K562 (cell line): ENCODE measurements around the gene POLD4. TPM values are rescaled to one million over a fixed set of nuclear protein-coding genes. Genes with fewer than 3 reads are reported as not detected.

ENCODE experiments used
- ATAC-seq: fragments of 200-7000 bp; cut with Tn5 transposase; 3 replicates; pipeline ENCODE4 v1.9.1; 2020; ENCODE audit warnings: moderate library complexity
- BruUV-seq: library from RNA; stranded (reverse); fragments of 400-500 nt; replicated peaks from 2 replicates; lab custom pipeline; 2021; lab: Mats Ljungman, UMichigan
- CTCF ChIA-PET: fragments of 300-600 bp; formaldehyde crosslinking; extraction: SDS; loops from one replicate; lab custom pipeline; 2021; ENCODE audit warnings: low intra/inter-chr PET ratio; lab: Yijun Ruan, JAX
- POLR2A ChIA-PET: fragments of 300-600, 350-650 bp; sonication (Branson Sonifier 250); formaldehyde crosslinking; extraction: SDS; loops from one replicate; lab custom pipeline; 2021; ENCODE audit warnings: antibody characterized with exemption, inconsistent platforms; lab: Yijun Ruan, JAX
- DNase-seq, 4 experiments: peaks; one replicate each; pipeline versions ENCODE4 v3.0.0 to v3.0.0-alpha.2; 2011 to 2018; ENCODE audit warnings: low spot score in 3 of 4, mixed read lengths in 3 of 4; ENCODE audit errors: extremely low read depth in 1 of 4
- FAIRE-seq: peaks from 2 replicates; lab custom pipeline; 2011; peaks lifted over from hg19 to GRCh38; lab: Jason Lieb, UNC
- H2AFZ ChIP-seq: 2 replicates; pipeline ENCODE4 v1.6.0; 2011; ENCODE audit warnings: low read depth, low read length, control low read depth, inconsistent platforms
- H3K27ac ChIP-seq: fragments of 200-600 bp; 3 replicates; pipeline ENCODE4 v1.8.0; 2011; ENCODE audit warnings: low read depth, mild to moderate bottlenecking, control low read depth, inconsistent platforms, low read length, moderate library complexity, mixed read lengths; ENCODE audit errors: extremely low read depth
- H3K27me3 ChIP-seq, 2 experiments: fragments of 300-600 bp in 1 of 2; 2 replicates in 1 of 2; 3 replicates in 1 of 2; pipeline versions ENCODE4 v1.6.0 to v1.8.0; 2011; ENCODE audit warnings: inconsistent platforms in 2 of 2, low read length in 2 of 2, mild to moderate bottlenecking in 1 of 2, mixed read lengths in 1 of 2, moderate library complexity in 1 of 2; ENCODE audit not compliant: control insufficient read depth in 2 of 2, insufficient read depth in 2 of 2
- H3K36me3 ChIP-seq: fragments of 300-600 bp; 3 replicates; pipeline ENCODE4 v1.8.0; 2011; ENCODE audit warnings: mild to moderate bottlenecking, low read length, inconsistent platforms; ENCODE audit not compliant: control insufficient read depth, insufficient read depth
- H3K4me1 ChIP-seq, 2 experiments: fragments of 200-600 bp in 1 of 2; replicated peaks in 1 of 2; 2 replicates in 1 of 2; 3 replicates in 1 of 2; pipeline versions ENCODE4 v1.5.1 to v1.8.0; 2011; ENCODE audit warnings: inconsistent platforms in 2 of 2, low read length in 2 of 2, mild to moderate bottlenecking in 1 of 2, mixed read lengths in 1 of 2, moderate library complexity in 1 of 2; ENCODE audit not compliant: control insufficient read depth in 2 of 2, insufficient read depth in 2 of 2
- H3K4me2 ChIP-seq: 2 replicates; pipeline ENCODE4 v1.6.1; 2011; ENCODE audit warnings: low read length, control low read depth, inconsistent platforms, mixed read lengths; ENCODE audit not compliant: insufficient read depth
- H3K4me3 ChIP-seq: fragments of 200-600 bp; sonication (generic), shearing (Covaris generic); 2 replicates; pipeline ENCODE4 v1.5.1; 2016; ENCODE audit warnings: control low read depth, inconsistent platforms
- H3K79me2 ChIP-seq: fragments of 200-600 bp; 3 replicates; pipeline ENCODE4 v1.8.0; 2011; ENCODE audit warnings: low read length, inconsistent platforms; ENCODE audit not compliant: control insufficient read depth, insufficient read depth
- H3K9ac ChIP-seq, 2 experiments: 2 replicates each; pipeline versions ENCODE4 v1.6.0 to v1.6.1; 2011; ENCODE audit warnings: low read depth in 2 of 2, low read length in 2 of 2, control low read depth in 1 of 2, inconsistent platforms in 1 of 2, mild to moderate bottlenecking in 1 of 2, mixed read lengths in 1 of 2; ENCODE audit not compliant: insufficient read depth in 1 of 2
- H3K9me1 ChIP-seq: one replicate; pipeline ENCODE4 v1.6.0; 2011; ENCODE audit warnings: inconsistent platforms, mild to moderate bottlenecking, low read length, moderate library complexity; ENCODE audit not compliant: control insufficient read depth, insufficient read depth
- H3K9me3 ChIP-seq: replicated peaks from 2 replicates; pipeline ENCODE4 v1.5.1; 2011; ENCODE audit warnings: low read depth, low read length, inconsistent platforms; ENCODE audit not compliant: control insufficient read depth, insufficient read depth
- H4K20me1 ChIP-seq: replicated peaks from 2 replicates; pipeline ENCODE4 v1.6.1; 2011; ENCODE audit warnings: low read length, inconsistent platforms, mixed read lengths; ENCODE audit not compliant: control insufficient read depth, insufficient read depth
- CBX5 ChIP-seq: IDR thresholded peaks from 2 replicates; pipeline ENCODE4 v1.6.1; 2014; ENCODE audit warnings: low read depth, borderline replicate concordance
- CREB1 ChIP-seq, 2 experiments: sonication (generic) in 1 of 2; formaldehyde crosslinking in 1 of 2; IDR thresholded peaks; 2 replicates each; pipeline versions ENCODE4 v1.6.1 to v1.8.0; 2012 to 2022; ENCODE audit warnings: inconsistent platforms in 1 of 2, mild to moderate bottlenecking in 1 of 2, missing genetic modification reagents in 1 of 2, moderate library complexity in 1 of 2
- CXXC5 ChIP-seq: fragments of 250-450 bp; sonication (Bioruptor Pico); IDR thresholded peaks from 2 replicates; pipeline ENCODE4 v1.8.0; 2022; ENCODE audit warnings: inconsistent platforms, mild to moderate bottlenecking, moderate library complexity
- ELF4 ChIP-seq: fragments of 450-650 bp; formaldehyde crosslinking; IDR thresholded peaks from 2 replicates; pipeline ENCODE4 v1.4.0; 2022; ENCODE audit warnings: missing genetic modification characterization
- FOXO4 ChIP-seq: fragments of 450-650 bp; formaldehyde crosslinking; IDR thresholded peaks from 2 replicates; pipeline ENCODE4 v1.4.0; 2020; ENCODE audit warnings: mild to moderate bottlenecking, moderate library complexity
- PHB ChIP-seq: fragments of 250-450 bp; sonication (Bioruptor Pico); IDR thresholded peaks from 2 replicates; pipeline ENCODE4 v1.5.0; 2021
- SIX5 ChIP-seq, 2 experiments: IDR thresholded peaks; 2 replicates each; pipeline ENCODE4 v1.6.1; 2011; ENCODE audit warnings: low read length in 2 of 2, borderline replicate concordance in 1 of 2, low read depth in 1 of 2, mild to moderate bottlenecking in 1 of 2, moderate library complexity in 1 of 2; ENCODE audit not compliant: insufficient read depth in 1 of 2
- SRF ChIP-seq, 2 experiments: fragments of 250-450, 450-650 bp in 1 of 2; sonication (Bioruptor Pico) in 1 of 2; sonication (generic) in 1 of 2; formaldehyde crosslinking; IDR thresholded peaks; 2 replicates each; pipeline versions ENCODE4 v1.5.0 to v1.5.1; 2020 to 2022; ENCODE audit warnings: mild to moderate bottlenecking in 1 of 2, missing genetic modification reagents in 1 of 2
- SRSF3 ChIP-seq: fragments of 200-400 bp; formaldehyde crosslinking; IDR thresholded peaks from 2 replicates; pipeline ENCODE4 v1.6.1; 2016; ENCODE audit warnings: mild to moderate bottlenecking, low read length, moderate library complexity; ENCODE audit not compliant: insufficient read depth
- ZNF133 ChIP-seq: fragments of 250-450 bp; sonication (Bioruptor Pico); IDR thresholded peaks from 2 replicates; pipeline ENCODE4 v1.4.0; 2020; ENCODE audit warnings: mild to moderate bottlenecking
- ZNF408 ChIP-seq: fragments of 250-450 bp; sonication (Bioruptor Pico); IDR thresholded peaks from 2 replicates; pipeline ENCODE4 v1.4.0; 2020; ENCODE audit warnings: low read depth, mild to moderate bottlenecking, moderate library complexity
- ZNF57 ChIP-seq: fragments of 450-650 bp; formaldehyde crosslinking; IDR thresholded peaks from 2 replicates; pipeline ENCODE4 v1.4.0; 2020; ENCODE audit warnings: mild to moderate bottlenecking, moderate library complexity
- WGBS: fragments of 100-300 bp; shearing (Covaris generic); methylation state at CpG from one replicate; pipeline ENCODE4 v1.1.6; 2016; ENCODE audit warnings: low coverage, mixed read lengths; ENCODE audit not compliant: insufficient coverage; ENCODE audit errors: missing lambda C conversion rate; 5-methylcytosine and 5-hydroxymethylcytosine counted together
- in situ Hi-C: fragments of 300-500 bp; cut with MboI; formaldehyde crosslinking; loops from 4 replicates; pipeline ENCODE4 v1.15.0; 2018; ENCODE audit warnings: inconsistent platforms, mixed read lengths
- intact Hi-C: fragments of 100-400 bp; cut with micrococcal nuclease; formaldehyde crosslinking; loops from 2 replicates; pipeline ENCODE4 v1.14.2; 2022
- polyA plus RNA-seq, 8 experiments: library from polyadenylated mRNA; depleted of rRNA in 4 of 8; stranded (reverse) in 5 of 8; unstranded in 3 of 8; fragments of >200 nt; fragmentation: Nextera tagmentation in 2 of 8; fragmentation: Illumina TruSeq in 1 of 8; extraction: Ambion mirVana in 2 of 8; extraction: Trizol in 1 of 8; gene quantifications; 2 replicates each; pipeline versions ENCODE4 v1.2.1 to v1.2.3, GENCODE V29; 2011 to 2014; ENCODE audit warnings: inconsistent platforms in 1 of 8, missing spikeins in 1 of 8
- total RNA-seq, 7 experiments: library from RNA; depleted of rRNA in 6 of 7; stranded (reverse); fragments of >200 nt in 6 of 7; fragmentation: Illumina TruSeq in 2 of 7; extraction: Trizol in 2 of 7; gene quantifications; 2 replicates each; pipeline versions ENCODE4 v1.2.1 to v1.2.3, GENCODE V29; 2011 to 2021; ENCODE audit warnings: low replicate concordance in 1 of 7
- TF ChIP-seq, protein P1 (sequence below): IDR thresholded peaks from 2 replicates; pipeline ENCODE4 v1.6.1; 2011; ENCODE audit warnings: borderline replicate concordance, low read depth, mild to moderate bottlenecking, moderate library complexity, low read length; ENCODE audit not compliant: insufficient read depth, poor library complexity, severe bottlenecking

The POLD4 gene
- total and polyA plus RNA-seq, 9 of the 15 experiments (the other 6 are each of a cell fraction or from before 2014, with no cell fraction given) = 5.8 to 64.5 (median 18.3) TPM

DNA sequence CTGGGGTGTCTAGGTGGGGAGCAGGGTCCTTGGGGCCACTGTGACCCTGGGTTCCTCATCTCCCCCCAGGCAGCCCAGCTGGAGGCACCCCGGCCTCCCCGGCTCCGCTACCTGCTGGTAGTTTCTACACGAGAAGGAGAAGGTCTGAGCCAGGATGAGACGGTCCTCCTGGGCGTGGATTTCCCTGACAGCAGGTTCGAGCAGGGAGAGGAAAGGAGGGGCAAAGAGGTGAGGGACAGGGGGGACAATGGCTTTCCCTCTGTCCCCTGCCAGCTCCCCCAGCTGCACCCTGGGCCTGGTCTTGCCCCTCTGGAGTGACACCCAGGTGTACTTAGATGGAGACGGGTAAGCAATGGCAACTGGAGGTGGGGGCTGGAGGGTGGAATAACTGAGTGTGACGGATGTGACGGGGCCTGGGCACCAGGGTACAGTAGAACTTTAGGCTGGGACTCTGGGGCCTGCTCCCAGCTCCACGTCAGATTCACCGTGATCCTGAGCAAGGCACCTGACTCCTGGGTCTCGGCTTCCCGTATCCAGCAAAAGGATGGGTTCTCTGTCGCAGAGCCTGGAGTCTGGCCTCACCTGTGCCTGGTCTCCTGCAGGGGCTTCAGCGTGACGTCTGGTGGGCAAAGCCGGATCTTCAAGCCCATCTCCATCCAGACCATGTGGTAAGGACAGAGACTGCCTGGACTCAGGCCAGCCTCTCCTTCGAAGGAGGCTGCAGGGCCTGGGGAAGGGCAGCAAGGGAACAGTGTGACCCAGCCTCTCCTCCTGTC, 46.4 kb downstream of the POLD4 start:
- TF ChIP-seq PHB (CRISPR knock-in tag) (no peak), ZNF57 (no peak), CREB1 (IDR thresholded peaks at IDR 0.05) (no peak), CREB1 (CRISPR knock-in tag; IDR thresholded peaks at IDR 0.05) (no peak), ELF4 (CRISPR knock-in tag) (no peak), ZNF408 (CRISPR knock-in tag) (no peak), SIX5 (IDR thresholded peaks at IDR 0.05; ENCODE audit: borderline replicate concordance in 1 of 2, insufficient read depth in 1 of 2, low read depth in 1 of 2, low read length in 2 of 2) (no peak), SRSF3 (no peak), CBX5 (no peak), ZNF133 (no peak), SRF (CRISPR knock-in tag; IDR thresholded peaks at IDR 0.05) (no peak), FOXO4 (CRISPR knock-in tag) (no peak), CXXC5 (no peak)
- TF ChIP-seq, protein P1, sequence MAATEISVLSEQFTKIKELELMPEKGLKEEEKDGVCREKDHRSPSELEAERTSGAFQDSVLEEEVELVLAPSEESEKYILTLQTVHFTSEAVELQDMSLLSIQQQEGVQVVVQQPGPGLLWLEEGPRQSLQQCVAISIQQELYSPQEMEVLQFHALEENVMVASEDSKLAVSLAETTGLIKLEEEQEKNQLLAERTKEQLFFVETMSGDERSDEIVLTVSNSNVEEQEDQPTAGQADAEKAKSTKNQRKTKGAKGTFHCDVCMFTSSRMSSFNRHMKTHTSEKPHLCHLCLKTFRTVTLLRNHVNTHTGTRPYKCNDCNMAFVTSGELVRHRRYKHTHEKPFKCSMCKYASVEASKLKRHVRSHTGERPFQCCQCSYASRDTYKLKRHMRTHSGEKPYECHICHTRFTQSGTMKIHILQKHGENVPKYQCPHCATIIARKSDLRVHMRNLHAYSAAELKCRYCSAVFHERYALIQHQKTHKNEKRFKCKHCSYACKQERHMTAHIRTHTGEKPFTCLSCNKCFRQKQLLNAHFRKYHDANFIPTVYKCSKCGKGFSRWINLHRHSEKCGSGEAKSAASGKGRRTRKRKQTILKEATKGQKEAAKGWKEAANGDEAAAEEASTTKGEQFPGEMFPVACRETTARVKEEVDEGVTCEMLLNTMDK = no peak
- POLR2A ChIA-PET = interaction anchor here (0.6 to 1.2 kb wide), 3 partner anchors 11 to 45 kb away, joined by 3 read pairs; no protein-coding TSS in a partner anchor
- Histone ChIP-seq H3K4me3 (no peak overlapping the region), H3K9me1 (no peaks in the 10 kb centered on the region), H3K36me3 (peaks cover 5% of the 10 kb centered on the region; the same call in 1 of the 3 replicates), H2AFZ (no peak overlapping the region), H3K4me2 (no peak overlapping the region), H3K9me3 (no peaks in the 10 kb centered on the region), H3K4me1 (peaks cover 8 to 64% of the 10 kb centered on the region in 2 experiments; a peak in 4 of 5 replicates), H3K27ac (no peak overlapping the region), H3K27me3 (no peaks in the 10 kb centered on the region), H3K9ac (peak overlapping the region in 1 of 2 experiments; percentile 65; a peak in 2 of 4 replicates), H3K79me2 (no peaks in the 10 kb centered on the region), H4K20me1 (no peaks in the 10 kb centered on the region)
- intact Hi-C loops (no loop called here), in situ Hi-C loops (no loop called here)
- FAIRE-seq (no peak), ATAC-seq (no peak), DNase-seq (no peak)
- BruUV-seq = no TSS peak
- 63% methylated on average over 19 of the region's 19 CpGs for WGBS
- CTCF ChIA-PET = no interaction called here
